SK-N-SH treated with all-trans-retinoic acid at 6 μM for 48 hours (cell line): ENCODE measurements around the gene FAM20A.

Experiments used
- ATAC-seq: fragments of 200-7000 bp; cut with Tn5 transposase; 3 replicates; pipeline ENCODE4 v1.9.1; 2020; ENCODE audit warnings: mild to moderate bottlenecking, moderate library complexity
- ARNTL ChIP-seq: fragments of 450-650 bp; formaldehyde crosslinking; IDR thresholded peaks from 2 replicates; pipeline ENCODE4 v1.5.0; 2020; ENCODE audit warnings: low read depth, mild to moderate bottlenecking, moderate library complexity, borderline replicate concordance
- CREB5 ChIP-seq: fragments of 250-450 bp; sonication (Bioruptor Pico); IDR thresholded peaks from 2 replicates; pipeline ENCODE4 v1.5.1; 2020; ENCODE audit warnings: low read depth, mild to moderate bottlenecking, moderate library complexity
- CSDC2 ChIP-seq: fragments of 250-450 bp; sonication (Bioruptor Pico); IDR thresholded peaks from 2 replicates; pipeline ENCODE4 v1.5.0; 2020; ENCODE audit warnings: mild to moderate bottlenecking, moderate library complexity
- CSRNP3 ChIP-seq: fragments of 250-450 bp; sonication (Bioruptor Pico); IDR thresholded peaks from 2 replicates; pipeline ENCODE4 v1.5.1; 2021; ENCODE audit warnings: mild to moderate bottlenecking, moderate library complexity
- ESRRG ChIP-seq: fragments of 250-450 bp; sonication (Bioruptor Pico); IDR thresholded peaks from 2 replicates; pipeline ENCODE4 v1.6.1; 2021; ENCODE audit warnings: mild to moderate bottlenecking
- GLIS3 ChIP-seq: fragments of 250-450 bp; sonication (Bioruptor Pico); IDR thresholded peaks from 2 replicates; pipeline ENCODE4 v1.5.0; 2020; ENCODE audit warnings: mild to moderate bottlenecking, moderate library complexity
- ISL1 ChIP-seq: fragments of 250-450 bp; sonication (Bioruptor Pico); IDR thresholded peaks from 2 replicates; pipeline ENCODE4 v2.1.2; 2022; ENCODE audit warnings: mild to moderate bottlenecking, moderate library complexity
- OSR1 ChIP-seq: fragments of 250-450 bp; sonication (Bioruptor Pico); IDR thresholded peaks from 2 replicates; pipeline ENCODE4 v1.8.0; 2022; ENCODE audit warnings: moderate library complexity, mild to moderate bottlenecking, inconsistent platforms
- PPARA ChIP-seq: fragments of 250-450 bp; sonication (Bioruptor Pico); IDR thresholded peaks from 2 replicates; pipeline ENCODE4 v1.5.0; 2020; ENCODE audit warnings: mild to moderate bottlenecking, borderline replicate concordance
- RARB ChIP-seq: fragments of 250-450 bp; sonication (Bioruptor Pico); IDR thresholded peaks from 2 replicates; pipeline ENCODE4 v1.8.0; 2021; ENCODE audit warnings: mild to moderate bottlenecking, moderate library complexity
- SNAI2 ChIP-seq: fragments of 250-450 bp; sonication (Bioruptor Pico); IDR thresholded peaks from 2 replicates; pipeline ENCODE4 v1.5.0; 2020; ENCODE audit warnings: mild to moderate bottlenecking, moderate library complexity
- TCF4 ChIP-seq: fragments of 250-450 bp; sonication (Bioruptor Pico); IDR thresholded peaks from 2 replicates; pipeline ENCODE4 v1.8.0; 2021; ENCODE audit warnings: mild to moderate bottlenecking, moderate library complexity, borderline replicate concordance
- TOX ChIP-seq: fragments of 250-450 bp; sonication (Bioruptor Pico); IDR thresholded peaks from 2 replicates; pipeline ENCODE4 v1.8.0; 2021; ENCODE audit warnings: mild to moderate bottlenecking, moderate library complexity, borderline replicate concordance
- ZC3H10 ChIP-seq: fragments of 250-450 bp; sonication (Bioruptor Pico); IDR thresholded peaks from 2 replicates; pipeline ENCODE4 v1.5.1; 2021; ENCODE audit warnings: mild to moderate bottlenecking, moderate library complexity
- ZFP3 ChIP-seq: fragments of 250-450 bp; sonication (Bioruptor Pico); IDR thresholded peaks from 2 replicates; pipeline ENCODE4 v1.5.0; 2020; ENCODE audit warnings: mild to moderate bottlenecking, moderate library complexity
- ZFP30 ChIP-seq: fragments of 450-650 bp; formaldehyde crosslinking; IDR thresholded peaks from 2 replicates; pipeline ENCODE4 v1.5.0; 2022; ENCODE audit warnings: mild to moderate bottlenecking, moderate library complexity
- ZNF565 ChIP-seq: fragments of 450-650 bp; formaldehyde crosslinking; conservative IDR thresholded peaks from 2 replicates; pipeline ENCODE4 v1.5.0; 2020; ENCODE audit warnings: low read depth, mild to moderate bottlenecking, moderate library complexity
- ZNF70 ChIP-seq: fragments of 450-650 bp; formaldehyde crosslinking; IDR thresholded peaks from 2 replicates; pipeline ENCODE4 v1.5.0; 2020; ENCODE audit warnings: mild to moderate bottlenecking, moderate library complexity
- TF ChIP-seq, protein P1 (sequence below): fragments of 250-450 bp; sonication (Bioruptor Pico); IDR thresholded peaks from 2 replicates; pipeline ENCODE4 v1.8.0; 2021; ENCODE audit warnings: low read depth, mild to moderate bottlenecking, moderate library complexity, borderline replicate concordance
- TF ChIP-seq, protein P2 (sequence below): fragments of 250-450 bp; sonication (Bioruptor Pico); IDR thresholded peaks from 2 replicates; pipeline ENCODE4 v1.5.0; 2020; ENCODE audit warnings: mild to moderate bottlenecking, moderate library complexity

Gene FAM20A

DNA sequence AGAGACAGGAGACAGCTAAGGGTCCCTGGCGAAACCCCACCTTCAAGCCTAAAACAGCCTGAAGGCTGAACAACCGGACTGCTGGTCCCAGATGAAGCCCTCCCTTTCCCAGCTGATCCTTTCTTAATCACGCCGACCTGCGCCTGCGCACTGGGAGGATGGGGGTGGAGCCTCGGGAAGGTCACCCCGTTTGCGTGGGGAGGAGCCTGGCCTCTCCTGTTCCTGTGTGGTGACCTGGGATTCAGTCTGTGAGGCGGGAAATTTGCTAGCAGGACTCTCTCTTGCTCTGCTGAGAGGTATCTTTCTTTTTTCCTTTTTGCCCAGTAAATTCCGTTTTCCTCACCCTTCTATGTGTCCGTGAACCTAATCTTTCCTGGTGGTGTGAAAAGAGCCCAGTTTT is 9.6 kb downstream of the FAM20A start:
- no peak for ATAC-seq
- TF ChIP-seq PPARA (CRISPR knock-in tag) (no peak), SNAI2 (no peak), ARNTL (CRISPR knock-in tag) (no peak), ZC3H10 (CRISPR knock-in tag) (no peak), RARB (CRISPR knock-in tag) (no peak), CSRNP3 (CRISPR knock-in tag) (no peak), ZNF70 (no peak)
- TF ChIP-seq, protein P1, sequence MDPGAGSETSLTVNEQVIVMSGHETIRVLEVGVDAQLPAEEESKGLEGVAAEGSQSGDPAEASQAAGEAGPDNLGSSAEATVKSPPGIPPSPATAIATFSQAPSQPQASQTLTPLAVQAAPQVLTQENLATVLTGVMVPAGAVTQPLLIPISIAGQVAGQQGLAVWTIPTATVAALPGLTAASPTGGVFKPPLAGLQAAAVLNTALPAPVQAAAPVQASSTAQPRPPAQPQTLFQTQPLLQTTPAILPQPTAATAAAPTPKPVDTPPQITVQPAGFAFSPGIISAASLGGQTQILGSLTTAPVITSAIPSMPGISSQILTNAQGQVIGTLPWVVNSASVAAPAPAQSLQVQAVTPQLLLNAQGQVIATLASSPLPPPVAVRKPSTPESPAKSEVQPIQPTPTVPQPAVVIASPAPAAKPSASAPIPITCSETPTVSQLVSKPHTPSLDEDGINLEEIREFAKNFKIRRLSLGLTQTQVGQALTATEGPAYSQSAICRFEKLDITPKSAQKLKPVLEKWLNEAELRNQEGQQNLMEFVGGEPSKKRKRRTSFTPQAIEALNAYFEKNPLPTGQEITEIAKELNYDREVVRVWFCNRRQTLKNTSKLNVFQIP (CRISPR knock-in tag), result no peak

- TF ChIP-seq ZC3H10 (CRISPR knock-in tag) (no peak), CREB5 (CRISPR knock-in tag) (no peak), RARB (CRISPR knock-in tag) (no peak), TCF4 (CRISPR knock-in tag) (no peak), ZNF70 (no peak), PPARA (CRISPR knock-in tag) (no peak), OSR1 (CRISPR knock-in tag) (no peak), CSRNP3 (CRISPR knock-in tag) (no peak), GLIS3 (CRISPR knock-in tag) (no peak), ESRRG (CRISPR knock-in tag) (no peak), ZNF565 (CRISPR knock-in tag) (no peak), ZFP3 (no peak), ZFP30 (CRISPR knock-in tag) (no peak), TOX (no peak)
- TF ChIP-seq, protein P2, sequence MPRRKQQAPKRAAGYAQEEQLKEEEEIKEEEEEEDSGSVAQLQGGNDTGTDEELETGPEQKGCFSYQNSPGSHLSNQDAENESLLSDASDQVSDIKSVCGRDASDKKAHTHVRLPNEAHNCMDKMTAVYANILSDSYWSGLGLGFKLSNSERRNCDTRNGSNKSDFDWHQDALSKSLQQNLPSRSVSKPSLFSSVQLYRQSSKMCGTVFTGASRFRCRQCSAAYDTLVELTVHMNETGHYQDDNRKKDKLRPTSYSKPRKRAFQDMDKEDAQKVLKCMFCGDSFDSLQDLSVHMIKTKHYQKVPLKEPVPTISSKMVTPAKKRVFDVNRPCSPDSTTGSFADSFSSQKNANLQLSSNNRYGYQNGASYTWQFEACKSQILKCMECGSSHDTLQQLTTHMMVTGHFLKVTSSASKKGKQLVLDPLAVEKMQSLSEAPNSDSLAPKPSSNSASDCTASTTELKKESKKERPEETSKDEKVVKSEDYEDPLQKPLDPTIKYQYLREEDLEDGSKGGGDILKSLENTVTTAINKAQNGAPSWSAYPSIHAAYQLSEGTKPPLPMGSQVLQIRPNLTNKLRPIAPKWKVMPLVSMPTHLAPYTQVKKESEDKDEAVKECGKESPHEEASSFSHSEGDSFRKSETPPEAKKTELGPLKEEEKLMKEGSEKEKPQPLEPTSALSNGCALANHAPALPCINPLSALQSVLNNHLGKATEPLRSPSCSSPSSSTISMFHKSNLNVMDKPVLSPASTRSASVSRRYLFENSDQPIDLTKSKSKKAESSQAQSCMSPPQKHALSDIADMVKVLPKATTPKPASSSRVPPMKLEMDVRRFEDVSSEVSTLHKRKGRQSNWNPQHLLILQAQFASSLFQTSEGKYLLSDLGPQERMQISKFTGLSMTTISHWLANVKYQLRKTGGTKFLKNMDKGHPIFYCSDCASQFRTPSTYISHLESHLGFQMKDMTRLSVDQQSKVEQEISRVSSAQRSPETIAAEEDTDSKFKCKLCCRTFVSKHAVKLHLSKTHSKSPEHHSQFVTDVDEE (CRISPR knock-in tag), result no peak
- no peak for ATAC-seq
Observed at GRCh38 chr17:68589086-68589485, 12.1 kb downstream of the FAM20A start.

- no peak for ATAC-seq
- TF ChIP-seq RARB (CRISPR knock-in tag) (no peak), ZNF565 (CRISPR knock-in tag) (no peak), CSRNP3 (CRISPR knock-in tag) (no peak), CREB5 (CRISPR knock-in tag) (no peak), ISL1 (CRISPR knock-in tag) (no peak), CSDC2 (CRISPR knock-in tag) (no peak), GLIS3 (CRISPR knock-in tag) (no peak), ARNTL (CRISPR knock-in tag) (no peak), TCF4 (CRISPR knock-in tag) (no peak), OSR1 (CRISPR knock-in tag) (no peak), TOX (no peak)
- TF ChIP-seq, protein P2 (CRISPR knock-in tag), result no peak
- TF ChIP-seq, protein P1 (CRISPR knock-in tag), result no peak
Observed at GRCh38 chr17:68588362-68588761, 12.8 kb downstream of the FAM20A start.
